Measurements from ENCODE around the gene PCNX1. TPM values are rescaled to one million over a fixed set of nuclear protein-coding genes. Genes with fewer than 3 reads are reported as not detected.

The PCNX1 gene
- total and polyA plus RNA-seq, 9 of the 15 experiments (the other 6 are each of a cell fraction or from before 2014, with no cell fraction given): 0.30 to 4.5 (median 2.3) TPM

DNA sequence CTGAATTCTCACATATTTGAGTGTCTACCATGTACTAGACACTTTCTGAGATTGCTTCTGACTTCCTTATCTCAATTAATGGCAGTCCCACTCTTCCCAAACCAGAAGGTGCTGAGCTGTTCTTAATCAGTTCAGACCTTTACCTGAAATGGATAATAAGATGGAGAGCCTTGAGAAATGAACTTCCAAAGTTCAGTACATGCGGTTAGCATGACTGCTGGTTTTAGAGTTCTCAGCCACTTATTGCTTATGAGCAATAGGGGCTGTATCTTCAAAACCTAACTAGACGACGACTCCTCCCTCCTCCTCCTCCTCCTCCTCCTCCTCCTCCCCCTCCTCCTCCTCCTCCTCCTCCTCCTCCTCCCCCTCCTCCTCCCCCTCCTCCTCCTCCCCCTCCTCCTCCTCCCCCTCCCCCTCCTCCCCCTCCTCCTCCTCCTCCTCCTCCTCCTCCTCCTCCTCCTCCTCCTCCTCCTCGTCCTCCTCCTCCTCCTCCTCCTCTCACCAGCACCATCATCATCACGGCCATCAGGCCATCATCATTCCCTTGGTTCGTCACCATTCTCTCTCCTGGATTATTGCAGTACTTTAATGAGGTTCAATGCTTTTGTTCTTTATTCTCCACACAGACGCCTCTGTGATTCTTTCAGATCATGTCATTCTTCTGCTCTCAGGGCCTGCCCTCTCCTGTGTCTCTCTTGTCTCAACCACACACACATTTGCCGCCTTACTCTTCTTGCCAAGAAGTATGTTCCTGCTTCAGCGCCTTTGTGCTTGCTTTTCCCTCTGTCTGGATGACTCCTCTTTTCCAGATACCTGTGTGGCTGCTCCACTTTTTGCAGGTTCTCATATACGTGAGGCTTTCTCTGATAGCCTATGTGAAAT lies 2.7 kb downstream of the PCNX1 start:
- WGBS (ENCODE audit: insufficient coverage, low coverage, missing lambda C conversion rate): 47% methylated on average over 8 of the region's 10 CpGs
- Histone ChIP-seq H3K4me1 (replicated peaks in 1 of 2; ENCODE audit: control insufficient read depth in 2 of 2, insufficient read depth in 2 of 2, low read length in 2 of 2) (peaks cover 2 to 14% of the 10 kb centered on the region in 2 experiments; a peak in 3 of 5 replicates), H3K36me3 (ENCODE audit: control insufficient read depth, insufficient read depth, low read length) (no peaks in the 10 kb centered on the region), H3K9me1 (ENCODE audit: control insufficient read depth, insufficient read depth, low read length) (no peaks in the 10 kb centered on the region), H4K20me1 (replicated peaks; ENCODE audit: control insufficient read depth, insufficient read depth, low read length) (no peaks in the 10 kb centered on the region), H3K27ac (ENCODE audit: extremely low read depth, low read depth, low read length) (no peak overlapping the region), H3K79me2 (ENCODE audit: control insufficient read depth, insufficient read depth, low read length) (no peaks in the 10 kb centered on the region), H3K27me3 (ENCODE audit: control insufficient read depth in 2 of 2, insufficient read depth in 2 of 2, low read length in 2 of 2) (no peaks in the 10 kb centered on the region), H3K4me2 (ENCODE audit: insufficient read depth, low read length) (no peak overlapping the region), H2AFZ (ENCODE audit: low read depth, low read length) (no peak overlapping the region), H3K9ac (ENCODE audit: insufficient read depth in 1 of 2, low read depth in 2 of 2, low read length in 2 of 2) (no peak overlapping the region), H3K9me3 (replicated peaks; ENCODE audit: control insufficient read depth, insufficient read depth, low read depth, low read length) (no peaks in the 10 kb centered on the region), H3K4me3 (no peak overlapping the region)
- intact Hi-C loops (cut with micrococcal nuclease): loop anchor here (5.0 kb wide), 1 partner anchor 47 kb away; no protein-coding TSS in a partner anchor
- DNase-seq (ENCODE audit: extremely low read depth in 1 of 4, low spot score in 3 of 4): no peak
- CTCF ChIA-PET (ENCODE audit: low intra/inter-chr PET ratio): no interaction called here
- POLR2A ChIA-PET: interaction anchor here (0.7 kb wide), 1 partner anchor 43 kb away, joined by 3 read pairs; no protein-coding TSS in a partner anchor
- no peak for ATAC-seq
- no peak for FAIRE-seq
- in situ Hi-C loops (cut with MboI): no loop called here
- BruUV-seq (replicated peaks): no TSS peak
- TF ChIP-seq, protein P1, sequence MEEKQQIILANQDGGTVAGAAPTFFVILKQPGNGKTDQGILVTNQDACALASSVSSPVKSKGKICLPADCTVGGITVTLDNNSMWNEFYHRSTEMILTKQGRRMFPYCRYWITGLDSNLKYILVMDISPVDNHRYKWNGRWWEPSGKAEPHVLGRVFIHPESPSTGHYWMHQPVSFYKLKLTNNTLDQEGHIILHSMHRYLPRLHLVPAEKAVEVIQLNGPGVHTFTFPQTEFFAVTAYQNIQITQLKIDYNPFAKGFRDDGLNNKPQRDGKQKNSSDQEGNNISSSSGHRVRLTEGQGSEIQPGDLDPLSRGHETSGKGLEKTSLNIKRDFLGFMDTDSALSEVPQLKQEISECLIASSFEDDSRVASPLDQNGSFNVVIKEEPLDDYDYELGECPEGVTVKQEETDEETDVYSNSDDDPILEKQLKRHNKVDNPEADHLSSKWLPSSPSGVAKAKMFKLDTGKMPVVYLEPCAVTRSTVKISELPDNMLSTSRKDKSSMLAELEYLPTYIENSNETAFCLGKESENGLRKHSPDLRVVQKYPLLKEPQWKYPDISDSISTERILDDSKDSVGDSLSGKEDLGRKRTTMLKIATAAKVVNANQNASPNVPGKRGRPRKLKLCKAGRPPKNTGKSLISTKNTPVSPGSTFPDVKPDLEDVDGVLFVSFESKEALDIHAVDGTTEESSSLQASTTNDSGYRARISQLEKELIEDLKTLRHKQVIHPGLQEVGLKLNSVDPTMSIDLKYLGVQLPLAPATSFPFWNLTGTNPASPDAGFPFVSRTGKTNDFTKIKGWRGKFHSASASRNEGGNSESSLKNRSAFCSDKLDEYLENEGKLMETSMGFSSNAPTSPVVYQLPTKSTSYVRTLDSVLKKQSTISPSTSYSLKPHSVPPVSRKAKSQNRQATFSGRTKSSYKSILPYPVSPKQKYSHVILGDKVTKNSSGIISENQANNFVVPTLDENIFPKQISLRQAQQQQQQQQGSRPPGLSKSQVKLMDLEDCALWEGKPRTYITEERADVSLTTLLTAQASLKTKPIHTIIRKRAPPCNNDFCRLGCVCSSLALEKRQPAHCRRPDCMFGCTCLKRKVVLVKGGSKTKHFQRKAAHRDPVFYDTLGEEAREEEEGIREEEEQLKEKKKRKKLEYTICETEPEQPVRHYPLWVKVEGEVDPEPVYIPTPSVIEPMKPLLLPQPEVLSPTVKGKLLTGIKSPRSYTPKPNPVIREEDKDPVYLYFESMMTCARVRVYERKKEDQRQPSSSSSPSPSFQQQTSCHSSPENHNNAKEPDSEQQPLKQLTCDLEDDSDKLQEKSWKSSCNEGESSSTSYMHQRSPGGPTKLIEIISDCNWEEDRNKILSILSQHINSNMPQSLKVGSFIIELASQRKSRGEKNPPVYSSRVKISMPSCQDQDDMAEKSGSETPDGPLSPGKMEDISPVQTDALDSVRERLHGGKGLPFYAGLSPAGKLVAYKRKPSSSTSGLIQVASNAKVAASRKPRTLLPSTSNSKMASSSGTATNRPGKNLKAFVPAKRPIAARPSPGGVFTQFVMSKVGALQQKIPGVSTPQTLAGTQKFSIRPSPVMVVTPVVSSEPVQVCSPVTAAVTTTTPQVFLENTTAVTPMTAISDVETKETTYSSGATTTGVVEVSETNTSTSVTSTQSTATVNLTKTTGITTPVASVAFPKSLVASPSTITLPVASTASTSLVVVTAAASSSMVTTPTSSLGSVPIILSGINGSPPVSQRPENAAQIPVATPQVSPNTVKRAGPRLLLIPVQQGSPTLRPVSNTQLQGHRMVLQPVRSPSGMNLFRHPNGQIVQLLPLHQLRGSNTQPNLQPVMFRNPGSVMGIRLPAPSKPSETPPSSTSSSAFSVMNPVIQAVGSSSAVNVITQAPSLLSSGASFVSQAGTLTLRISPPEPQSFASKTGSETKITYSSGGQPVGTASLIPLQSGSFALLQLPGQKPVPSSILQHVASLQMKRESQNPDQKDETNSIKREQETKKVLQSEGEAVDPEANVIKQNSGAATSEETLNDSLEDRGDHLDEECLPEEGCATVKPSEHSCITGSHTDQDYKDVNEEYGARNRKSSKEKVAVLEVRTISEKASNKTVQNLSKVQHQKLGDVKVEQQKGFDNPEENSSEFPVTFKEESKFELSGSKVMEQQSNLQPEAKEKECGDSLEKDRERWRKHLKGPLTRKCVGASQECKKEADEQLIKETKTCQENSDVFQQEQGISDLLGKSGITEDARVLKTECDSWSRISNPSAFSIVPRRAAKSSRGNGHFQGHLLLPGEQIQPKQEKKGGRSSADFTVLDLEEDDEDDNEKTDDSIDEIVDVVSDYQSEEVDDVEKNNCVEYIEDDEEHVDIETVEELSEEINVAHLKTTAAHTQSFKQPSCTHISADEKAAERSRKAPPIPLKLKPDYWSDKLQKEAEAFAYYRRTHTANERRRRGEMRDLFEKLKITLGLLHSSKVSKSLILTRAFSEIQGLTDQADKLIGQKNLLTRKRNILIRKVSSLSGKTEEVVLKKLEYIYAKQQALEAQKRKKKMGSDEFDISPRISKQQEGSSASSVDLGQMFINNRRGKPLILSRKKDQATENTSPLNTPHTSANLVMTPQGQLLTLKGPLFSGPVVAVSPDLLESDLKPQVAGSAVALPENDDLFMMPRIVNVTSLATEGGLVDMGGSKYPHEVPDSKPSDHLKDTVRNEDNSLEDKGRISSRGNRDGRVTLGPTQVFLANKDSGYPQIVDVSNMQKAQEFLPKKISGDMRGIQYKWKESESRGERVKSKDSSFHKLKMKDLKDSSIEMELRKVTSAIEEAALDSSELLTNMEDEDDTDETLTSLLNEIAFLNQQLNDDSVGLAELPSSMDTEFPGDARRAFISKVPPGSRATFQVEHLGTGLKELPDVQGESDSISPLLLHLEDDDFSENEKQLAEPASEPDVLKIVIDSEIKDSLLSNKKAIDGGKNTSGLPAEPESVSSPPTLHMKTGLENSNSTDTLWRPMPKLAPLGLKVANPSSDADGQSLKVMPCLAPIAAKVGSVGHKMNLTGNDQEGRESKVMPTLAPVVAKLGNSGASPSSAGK (IDR thresholded peaks at IDR 0.05): no peak
- TF ChIP-seq ZNF146 (CRISPR knock-in tag; IDR thresholded peaks at IDR 0.05; ENCODE audit: unreplicated experiment) (no peak), ZNF263 (CRISPR knock-in tag; IDR thresholded peaks at IDR 0.05; ENCODE audit: borderline replicate concordance) (peak; percentile 94), HNRNPK (IDR thresholded peaks at IDR 0.05; ENCODE audit: low read depth, low read length, poor library complexity, severe bottlenecking) (peak; percentile 21), PCBP2 (IDR thresholded peaks at IDR 0.05; ENCODE audit: low read depth, low read length, poor library complexity, severe bottlenecking) (peak; percentile 47)
- TF ChIP-seq, protein P2, sequence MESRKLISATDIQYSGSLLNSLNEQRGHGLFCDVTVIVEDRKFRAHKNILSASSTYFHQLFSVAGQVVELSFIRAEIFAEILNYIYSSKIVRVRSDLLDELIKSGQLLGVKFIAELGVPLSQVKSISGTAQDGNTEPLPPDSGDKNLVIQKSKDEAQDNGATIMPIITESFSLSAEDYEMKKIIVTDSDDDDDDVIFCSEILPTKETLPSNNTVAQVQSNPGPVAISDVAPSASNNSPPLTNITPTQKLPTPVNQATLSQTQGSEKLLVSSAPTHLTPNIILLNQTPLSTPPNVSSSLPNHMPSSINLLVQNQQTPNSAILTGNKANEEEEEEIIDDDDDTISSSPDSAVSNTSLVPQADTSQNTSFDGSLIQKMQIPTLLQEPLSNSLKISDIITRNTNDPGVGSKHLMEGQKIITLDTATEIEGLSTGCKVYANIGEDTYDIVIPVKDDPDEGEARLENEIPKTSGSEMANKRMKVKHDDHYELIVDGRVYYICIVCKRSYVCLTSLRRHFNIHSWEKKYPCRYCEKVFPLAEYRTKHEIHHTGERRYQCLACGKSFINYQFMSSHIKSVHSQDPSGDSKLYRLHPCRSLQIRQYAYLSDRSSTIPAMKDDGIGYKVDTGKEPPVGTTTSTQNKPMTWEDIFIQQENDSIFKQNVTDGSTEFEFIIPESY (CRISPR knock-in tag; IDR thresholded peaks at IDR 0.05): 0 out of 2 replicates have a peak, but pooled peaks have one; percentile 28
